GM12878 (cell line): ENCODE measurements around the gene SLC3A2. TPM values are rescaled to one million over a fixed set of nuclear protein-coding genes. Genes with fewer than 3 reads are reported as not detected.

Source experiments
- ATAC-seq: fragments of 200-7000 bp; cut with Tn5 transposase; 3 replicates; pipeline ENCODE4 v1.9.1; 2020; ENCODE audit warnings: mild to moderate bottlenecking, moderate library complexity
- BruUV-seq: library from RNA; stranded (reverse); fragments of 400-500 nt; replicated peaks from 2 replicates; lab custom pipeline; 2021; lab: Mats Ljungman, UMichigan
- CTCF ChIA-PET: fragments of 300-600 bp; sonication (Branson Sonifier 250); formaldehyde crosslinking; extraction: SDS; loops from one replicate; lab custom pipeline; 2021; ENCODE audit warnings: inconsistent platforms; lab: Yijun Ruan, JAX
- POLR2A ChIA-PET: fragments of 350-600 bp; formaldehyde crosslinking; extraction: SDS; loops from one replicate; lab custom pipeline; 2021; ENCODE audit warnings: inconsistent platforms; lab: Charles Lee
- RAD21 ChIA-PET: fragments of 300-600 bp; sonication (Branson Sonifier 250); formaldehyde crosslinking; loops from one replicate; lab custom pipeline; 2023; ENCODE audit warnings: antibody characterized with exemption; ENCODE audit not compliant: unreplicated experiment; lab: Charles Lee
- SMC1A ChIA-PET: fragments of 300-600 bp; sonication (Branson Sonifier 250); formaldehyde crosslinking; loops from one replicate; lab custom pipeline; 2023; ENCODE audit not compliant: unreplicated experiment, uncharacterized antibody; lab: Charles Lee
- DNase-seq: peaks from one replicate; pipeline ENCODE4 v3.0.0-alpha.2; 2011; ENCODE audit warnings: low read depth, low spot score
- FAIRE-seq: peaks from 3 replicates; lab custom pipeline; 2011; peaks lifted over from hg19 to GRCh38; lab: Jason Lieb, UNC
- H2AFZ ChIP-seq: 2 replicates; pipeline ENCODE4 v1.6.0; 2011; ENCODE audit warnings: low read depth, low read length, control low read depth; ENCODE audit not compliant: control insufficient read depth
- H3K27ac ChIP-seq: 2 replicates; pipeline ENCODE4 v1.5.1; 2011; ENCODE audit warnings: control low read depth; ENCODE audit not compliant: control insufficient read depth, insufficient read depth
- H3K27me3 ChIP-seq, 2 experiments: replicated peaks in 1 of 2; 2 replicates each; pipeline versions ENCODE4 v1.6.0 to v1.6.1; 2011; ENCODE audit warnings: low read length in 1 of 2; ENCODE audit not compliant: control insufficient read depth in 2 of 2, insufficient read depth in 2 of 2
- H3K36me3 ChIP-seq, 2 experiments: 2 replicates each; pipeline ENCODE4 v1.5.1; 2011; ENCODE audit warnings: low read length in 1 of 2; ENCODE audit not compliant: control insufficient read depth in 2 of 2, insufficient read depth in 2 of 2
- H3K4me1 ChIP-seq: 2 replicates; pipeline ENCODE4 v1.6.1; 2011; ENCODE audit warnings: mild to moderate bottlenecking, low read length, moderate library complexity, mixed read lengths; ENCODE audit not compliant: control insufficient read depth, insufficient read depth
- H3K4me2 ChIP-seq: 2 replicates; pipeline ENCODE4 v1.6.0; 2011; ENCODE audit warnings: control low read depth; ENCODE audit not compliant: control insufficient read depth, insufficient read depth
- H3K4me3 ChIP-seq: fragments of 200-600 bp; sonication (generic); 2 replicates; pipeline ENCODE4 v1.5.1; 2016
- H3K79me2 ChIP-seq: 2 replicates; pipeline ENCODE4 v1.6.0; 2011; ENCODE audit warnings: low read length; ENCODE audit not compliant: control insufficient read depth, insufficient read depth
- H3K9ac ChIP-seq: 2 replicates; pipeline ENCODE4 v1.8.0; 2011; ENCODE audit warnings: low read length, control low read depth, mixed read lengths; ENCODE audit not compliant: control insufficient read depth, insufficient read depth
- H3K9me3 ChIP-seq: replicated peaks from 3 replicates; pipeline ENCODE4 v1.5.1; 2011; ENCODE audit warnings: mild to moderate bottlenecking, low read length; ENCODE audit not compliant: control insufficient read depth, insufficient read depth
- H4K20me1 ChIP-seq: 2 replicates; pipeline ENCODE4 v1.6.0; 2011; ENCODE audit not compliant: control insufficient read depth, insufficient read depth
- EED ChIP-seq: sonication (generic); IDR thresholded peaks from 2 replicates; pipeline ENCODE4 v1.6.1; 2016; ENCODE audit warnings: antibody characterized with exemption, low read depth
- MYB ChIP-seq: fragments of 150-350 bp; IDR thresholded peaks from 2 replicates; pipeline ENCODE4 v1.6.1; 2014; ENCODE audit warnings: mild to moderate bottlenecking, low read depth, low read length, borderline replicate concordance
- RAD21 ChIP-seq: IDR thresholded peaks from 2 replicates; pipeline ENCODE4 v1.6.1; 2011; ENCODE audit warnings: mild to moderate bottlenecking, low read depth, low read length, moderate library complexity; ENCODE audit not compliant: insufficient read depth
- SREBF2 ChIP-seq: IDR thresholded peaks from 2 replicates; pipeline ENCODE4 v1.6.1; 2012; ENCODE audit warnings: mild to moderate bottlenecking, low read length
- TCF3 ChIP-seq: IDR thresholded peaks from 2 replicates; pipeline ENCODE4 v1.6.1; 2012; ENCODE audit warnings: low read depth, mild to moderate bottlenecking, low read length, borderline replicate concordance; ENCODE audit not compliant: insufficient read depth
- WGBS: methylation state at CpG from one replicate; pipeline ENCODE4 v1.1.6; 2016; ENCODE audit warnings: low lambda C conversion rate; ENCODE audit not compliant: insufficient replicate concordance, insufficient coverage; ENCODE audit errors: missing lambda C conversion rate; 5-methylcytosine and 5-hydroxymethylcytosine counted together
- in situ Hi-C: fragments of 300-500 bp; cut with MboI; formaldehyde crosslinking; loops from 9 replicates; pipeline ENCODE4 v1.14.3; 2018; ENCODE audit warnings: mixed read lengths
- intact Hi-C: fragments of 100-400 bp; cut with micrococcal nuclease; formaldehyde crosslinking; loops from one replicate; pipeline ENCODE4 v1.14.2; 2022; ENCODE audit not compliant: unreplicated experiment
- polyA plus RNA-seq, 11 experiments: library from polyadenylated mRNA; depleted of rRNA in 4 of 11; unstranded in 6 of 11; stranded (reverse) in 5 of 11; fragments of >200 nt; fragmentation: Nextera tagmentation in 4 of 11; fragmentation: Illumina TruSeq in 1 of 11; extraction: Ambion mirVana in 4 of 11; extraction: Trizol in 1 of 11; gene quantifications; 1 replicate in 1 of 11; 2 replicates in 10 of 11; pipeline versions ENCODE4 v1.2.1 to v1.2.3, GENCODE V29; 2011 to 2016; ENCODE audit warnings: inconsistent platforms in 2 of 11, missing spikeins in 2 of 11, low read depth in 1 of 11
- total RNA-seq, 4 experiments: library from RNA; depleted of rRNA in 3 of 4; stranded (reverse); fragments of >200 nt in 3 of 4; fragmentation: Illumina TruSeq in 1 of 4; extraction: Trizol in 1 of 4; gene quantifications; 2 replicates each; pipeline versions ENCODE4 v1.2.1 to v1.2.3, GENCODE V29; 2013 to 2021
- TF ChIP-seq, protein P1 (sequence below), 3 experiments: IDR thresholded peaks in 2 of 3; conservative IDR thresholded peaks in 1 of 3; 2 replicates each; pipeline ENCODE4 v1.5.1; 2011; ENCODE audit warnings: low read depth in 3 of 3, low read length in 3 of 3, mild to moderate bottlenecking in 3 of 3, control low read depth in 2 of 3, moderate library complexity in 2 of 3, inconsistent platforms in 1 of 3, mixed read lengths in 1 of 3; ENCODE audit not compliant: control insufficient read depth in 2 of 3, insufficient read depth in 1 of 3; ENCODE audit errors: extremely low read depth in 1 of 3
- TF ChIP-seq, protein P2 (sequence below): fragments of 450-650 bp; formaldehyde crosslinking; IDR thresholded peaks from 2 replicates; pipeline ENCODE4 v1.4.0; 2022; ENCODE audit warnings: mild to moderate bottlenecking, moderate library complexity
- TF ChIP-seq, protein P3 (sequence below): fragments of 450-650 bp; IDR thresholded peaks from 2 replicates; pipeline ENCODE4 v1.6.1; 2018; ENCODE audit warnings: borderline replicate concordance, mild to moderate bottlenecking; ENCODE audit not compliant: partially characterized antibody
- TF ChIP-seq, protein P4 (sequence below): IDR thresholded peaks from 2 replicates; pipeline ENCODE4 v1.6.1; 2012; ENCODE audit warnings: low read depth, low read length, improper control_type of control experiment

Gene SLC3A2
- total and polyA plus RNA-seq, 10 of the 15 experiments (the other 5 are each of a cell fraction or from before 2014, with no cell fraction given) = 6.9 to 158 (median 106) TPM

DNA sequence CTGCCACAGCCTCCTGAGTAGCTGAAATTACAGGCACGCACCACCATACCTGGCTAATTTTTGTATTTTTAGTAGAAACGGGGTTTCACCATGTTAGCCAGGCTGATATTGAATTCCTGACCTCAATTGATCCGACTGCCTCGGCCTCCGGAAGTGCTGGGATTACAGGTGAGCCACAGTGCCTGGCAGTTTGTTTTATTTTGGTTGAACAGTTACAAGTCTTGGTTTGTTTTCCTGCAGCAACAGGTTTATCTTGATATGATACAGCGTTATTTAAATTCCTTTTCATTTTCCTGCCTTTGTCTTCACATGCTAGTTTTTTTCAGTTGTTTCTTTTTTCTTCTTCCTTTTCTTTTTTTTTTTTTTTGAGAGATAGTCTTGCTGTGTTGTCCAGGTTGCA lies 4.0 kb upstream of the SLC3A2 start:
- no TSS peak for BruUV-seq
- WGBS = 99% methylated on average over 6 of the region's 6 CpGs
- ChIA-PET CTCF (interaction anchor here (0.6 to 5.4 kb wide), 3 partner anchors 14 to 335 kb away, joined by 3 to 31 read pairs (median 3); no protein-coding TSS in a partner anchor), POLR2A (interaction anchor here (1.2 kb wide), 1 partner anchor 147 kb away, joined by 3 read pairs; no protein-coding TSS in a partner anchor)
- Histone ChIP-seq H3K4me1 (peaks cover 12% of the 10 kb centered on the region), H3K36me3 (peaks cover 6 to 7% of the 10 kb centered on the region in 2 experiments), H3K79me2 (peaks cover 19% of the 10 kb centered on the region)
- DNase-seq (no peak), ATAC-seq (no peak)
- intact Hi-C loops = no loop called here
- TF ChIP-seq, protein P1, sequence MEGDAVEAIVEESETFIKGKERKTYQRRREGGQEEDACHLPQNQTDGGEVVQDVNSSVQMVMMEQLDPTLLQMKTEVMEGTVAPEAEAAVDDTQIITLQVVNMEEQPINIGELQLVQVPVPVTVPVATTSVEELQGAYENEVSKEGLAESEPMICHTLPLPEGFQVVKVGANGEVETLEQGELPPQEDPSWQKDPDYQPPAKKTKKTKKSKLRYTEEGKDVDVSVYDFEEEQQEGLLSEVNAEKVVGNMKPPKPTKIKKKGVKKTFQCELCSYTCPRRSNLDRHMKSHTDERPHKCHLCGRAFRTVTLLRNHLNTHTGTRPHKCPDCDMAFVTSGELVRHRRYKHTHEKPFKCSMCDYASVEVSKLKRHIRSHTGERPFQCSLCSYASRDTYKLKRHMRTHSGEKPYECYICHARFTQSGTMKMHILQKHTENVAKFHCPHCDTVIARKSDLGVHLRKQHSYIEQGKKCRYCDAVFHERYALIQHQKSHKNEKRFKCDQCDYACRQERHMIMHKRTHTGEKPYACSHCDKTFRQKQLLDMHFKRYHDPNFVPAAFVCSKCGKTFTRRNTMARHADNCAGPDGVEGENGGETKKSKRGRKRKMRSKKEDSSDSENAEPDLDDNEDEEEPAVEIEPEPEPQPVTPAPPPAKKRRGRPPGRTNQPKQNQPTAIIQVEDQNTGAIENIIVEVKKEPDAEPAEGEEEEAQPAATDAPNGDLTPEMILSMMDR (IDR thresholded peaks at IDR 0.05 in 2 of 3, conservative IDR thresholded peaks at IDR 0.05 in 1 of 3; ENCODE audit: control insufficient read depth in 2 of 3, extremely low read depth in 1 of 3, insufficient read depth in 1 of 3, low read depth in 3 of 3, low read length in 3 of 3) = no peak
- TF ChIP-seq TCF3 (no peak), RAD21 (no peak), MYB (no peak), EED (no peak), SREBF2 (no peak)
- TF ChIP-seq, protein P2, sequence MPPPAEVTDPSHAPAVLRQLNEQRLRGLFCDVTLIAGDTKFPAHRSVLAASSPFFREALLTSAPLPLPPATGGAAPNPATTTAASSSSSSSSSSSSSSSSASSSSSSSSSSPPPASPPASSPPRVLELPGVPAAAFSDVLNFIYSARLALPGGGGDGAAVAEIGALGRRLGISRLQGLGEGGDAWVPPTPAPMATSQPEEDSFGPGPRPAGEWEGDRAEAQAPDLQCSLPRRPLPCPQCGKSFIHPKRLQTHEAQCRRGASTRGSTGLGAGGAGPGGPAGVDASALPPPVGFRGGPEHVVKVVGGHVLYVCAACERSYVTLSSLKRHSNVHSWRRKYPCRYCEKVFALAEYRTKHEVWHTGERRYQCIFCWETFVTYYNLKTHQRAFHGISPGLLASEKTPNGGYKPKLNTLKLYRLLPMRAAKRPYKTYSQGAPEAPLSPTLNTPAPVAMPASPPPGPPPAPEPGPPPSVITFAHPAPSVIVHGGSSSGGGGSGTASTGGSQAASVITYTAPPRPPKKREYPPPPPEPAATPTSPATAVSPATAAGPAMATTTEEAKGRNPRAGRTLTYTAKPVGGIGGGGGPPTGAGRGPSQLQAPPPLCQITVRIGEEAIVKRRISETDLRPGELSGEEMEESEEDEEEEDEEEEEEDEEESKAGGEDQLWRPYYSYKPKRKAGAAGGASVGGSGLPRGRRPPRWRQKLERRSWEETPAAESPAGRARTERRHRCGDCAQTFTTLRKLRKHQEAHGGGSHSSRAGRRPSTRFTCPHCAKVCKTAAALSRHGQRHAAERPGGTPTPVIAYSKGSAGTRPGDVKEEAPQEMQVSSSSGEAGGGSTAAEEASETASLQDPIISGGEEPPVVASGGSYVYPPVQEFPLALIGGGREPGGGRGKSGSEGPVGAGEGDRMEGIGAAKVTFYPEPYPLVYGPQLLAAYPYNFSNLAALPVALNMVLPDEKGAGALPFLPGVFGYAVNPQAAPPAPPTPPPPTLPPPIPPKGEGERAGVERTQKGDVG (CRISPR knock-in tag) = no peak
- TF ChIP-seq, protein P3, sequence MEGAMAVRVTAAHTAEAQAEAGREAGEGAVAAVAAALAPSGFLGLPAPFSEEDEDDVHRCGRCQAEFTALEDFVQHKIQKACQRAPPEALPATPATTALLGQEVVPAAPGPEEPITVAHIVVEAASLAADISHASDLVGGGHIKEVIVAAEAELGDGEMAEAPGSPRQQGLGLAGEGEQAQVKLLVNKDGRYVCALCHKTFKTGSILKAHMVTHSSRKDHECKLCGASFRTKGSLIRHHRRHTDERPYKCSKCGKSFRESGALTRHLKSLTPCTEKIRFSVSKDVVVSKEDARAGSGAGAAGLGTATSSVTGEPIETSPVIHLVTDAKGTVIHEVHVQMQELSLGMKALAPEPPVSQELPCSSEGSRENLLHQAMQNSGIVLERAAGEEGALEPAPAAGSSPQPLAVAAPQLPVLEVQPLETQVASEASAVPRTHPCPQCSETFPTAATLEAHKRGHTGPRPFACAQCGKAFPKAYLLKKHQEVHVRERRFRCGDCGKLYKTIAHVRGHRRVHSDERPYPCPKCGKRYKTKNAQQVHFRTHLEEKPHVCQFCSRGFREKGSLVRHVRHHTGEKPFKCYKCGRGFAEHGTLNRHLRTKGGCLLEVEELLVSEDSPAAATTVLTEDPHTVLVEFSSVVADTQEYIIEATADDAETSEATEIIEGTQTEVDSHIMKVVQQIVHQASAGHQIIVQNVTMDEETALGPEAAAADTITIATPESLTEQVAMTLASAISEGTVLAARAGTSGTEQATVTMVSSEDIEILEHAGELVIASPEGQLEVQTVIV = no peak
- TF ChIP-seq, protein P4, sequence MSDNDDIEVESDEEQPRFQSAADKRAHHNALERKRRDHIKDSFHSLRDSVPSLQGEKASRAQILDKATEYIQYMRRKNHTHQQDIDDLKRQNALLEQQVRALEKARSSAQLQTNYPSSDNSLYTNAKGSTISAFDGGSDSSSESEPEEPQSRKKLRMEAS = no peak
- TF ChIP-seq, all 136 proteins: peak for 0
- H3K27me3 ChIP-seq = no peaks in the 10 kb centered on the region
- no peaks in the 10 kb centered on the region for H4K20me1 ChIP-seq
- H3K9me3 ChIP-seq = no peaks in the 10 kb centered on the region
- no peak overlapping the region for H3K27ac ChIP-seq
- H3K9ac ChIP-seq = no peak overlapping the region
- no peak overlapping the region for H3K4me2 ChIP-seq
- ChIA-PET RAD21 (no interaction called here), SMC1A (no interaction called here)
- no peak overlapping the region for H2AFZ ChIP-seq
- in situ Hi-C loops = no loop called here
- no peak overlapping the region for H3K4me3 ChIP-seq
- no peak for FAIRE-seq
